WI38 (cell line): ENCODE results near the gene KRTAP10-2.

Experiments
- H3K4me3 ChIP-seq: 2 replicates; pipeline ENCODE4 v1.5.1; 2011; ENCODE audit warnings: low read depth, mild to moderate bottlenecking, control low read depth, low read length
- TF ChIP-seq, protein P1 (sequence below): IDR thresholded peaks from 2 replicates; pipeline ENCODE4 v1.5.1; 2012; ENCODE audit warnings: low read depth, mild to moderate bottlenecking, control low read depth, low read length

KRTAP10-2 gene

GRCh38 chr21:44514746-44515358 is 36.5 kb downstream of the KRTAP10-2 start:
- TF ChIP-seq, protein P1, sequence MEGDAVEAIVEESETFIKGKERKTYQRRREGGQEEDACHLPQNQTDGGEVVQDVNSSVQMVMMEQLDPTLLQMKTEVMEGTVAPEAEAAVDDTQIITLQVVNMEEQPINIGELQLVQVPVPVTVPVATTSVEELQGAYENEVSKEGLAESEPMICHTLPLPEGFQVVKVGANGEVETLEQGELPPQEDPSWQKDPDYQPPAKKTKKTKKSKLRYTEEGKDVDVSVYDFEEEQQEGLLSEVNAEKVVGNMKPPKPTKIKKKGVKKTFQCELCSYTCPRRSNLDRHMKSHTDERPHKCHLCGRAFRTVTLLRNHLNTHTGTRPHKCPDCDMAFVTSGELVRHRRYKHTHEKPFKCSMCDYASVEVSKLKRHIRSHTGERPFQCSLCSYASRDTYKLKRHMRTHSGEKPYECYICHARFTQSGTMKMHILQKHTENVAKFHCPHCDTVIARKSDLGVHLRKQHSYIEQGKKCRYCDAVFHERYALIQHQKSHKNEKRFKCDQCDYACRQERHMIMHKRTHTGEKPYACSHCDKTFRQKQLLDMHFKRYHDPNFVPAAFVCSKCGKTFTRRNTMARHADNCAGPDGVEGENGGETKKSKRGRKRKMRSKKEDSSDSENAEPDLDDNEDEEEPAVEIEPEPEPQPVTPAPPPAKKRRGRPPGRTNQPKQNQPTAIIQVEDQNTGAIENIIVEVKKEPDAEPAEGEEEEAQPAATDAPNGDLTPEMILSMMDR, result no peak

GRCh38 chr21:44514218-44514520 is 37.1 kb downstream of the KRTAP10-2 start:
- TF ChIP-seq, protein P1, result no peak
- no peak overlapping the region for H3K4me3 ChIP-seq

More at GRCh38 chr21:44514746-44515358, 36.5 kb downstream of the KRTAP10-2 start:
- no peak overlapping the region for H3K4me3 ChIP-seq

GRCh38 chr21:44513389-44514217 is 37.7 kb downstream of the KRTAP10-2 start:
- TF ChIP-seq, protein P1, result no peak
- no peak overlapping the region for H3K4me3 ChIP-seq

DNA sequence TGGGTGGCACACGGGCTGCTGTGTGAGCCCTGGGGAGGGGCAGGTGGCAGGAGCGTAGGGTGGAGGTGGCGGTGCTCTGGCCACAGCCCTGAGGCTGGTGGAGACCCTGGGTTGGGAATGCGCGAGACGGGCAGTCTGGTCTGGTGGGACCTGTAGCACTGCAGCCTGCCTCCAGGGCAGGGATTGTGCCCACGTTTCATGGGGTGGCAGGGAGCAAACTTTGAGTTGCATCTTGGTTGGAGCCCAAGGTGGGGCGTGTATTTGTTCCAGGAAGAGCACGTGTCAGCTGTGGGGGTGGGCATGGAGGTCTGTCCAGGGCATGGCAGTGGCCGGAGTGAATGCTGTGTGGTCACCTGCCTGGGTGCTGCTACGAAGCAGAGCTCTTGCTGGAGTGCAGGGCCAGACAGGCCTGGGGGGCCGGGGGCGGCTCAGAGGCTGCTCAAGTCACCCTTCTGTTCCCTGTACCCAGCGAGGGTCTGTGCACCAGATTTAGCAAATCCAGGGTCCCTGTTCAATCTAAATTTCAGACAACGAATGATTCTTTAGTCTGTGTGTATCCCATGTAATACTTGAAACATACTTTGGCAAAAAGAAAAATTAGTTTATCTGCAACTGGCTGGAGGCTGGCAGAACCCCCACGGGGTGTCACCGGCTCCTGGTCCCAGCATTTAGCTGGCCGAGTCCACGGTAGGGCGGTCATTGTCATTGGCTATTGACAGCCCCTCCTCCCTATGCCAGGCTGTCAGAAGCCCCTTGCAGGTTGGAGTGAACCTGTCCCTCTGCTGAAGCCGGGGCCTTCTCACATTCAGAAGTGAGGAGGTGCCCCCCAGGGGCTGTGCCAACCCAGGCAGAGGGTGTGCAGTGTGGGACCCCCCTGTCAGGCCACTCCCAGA is 38.6 kb downstream of the KRTAP10-2 start:
- TF ChIP-seq, protein P1, result no peak
- no peak overlapping the region for H3K4me3 ChIP-seq

DNA sequence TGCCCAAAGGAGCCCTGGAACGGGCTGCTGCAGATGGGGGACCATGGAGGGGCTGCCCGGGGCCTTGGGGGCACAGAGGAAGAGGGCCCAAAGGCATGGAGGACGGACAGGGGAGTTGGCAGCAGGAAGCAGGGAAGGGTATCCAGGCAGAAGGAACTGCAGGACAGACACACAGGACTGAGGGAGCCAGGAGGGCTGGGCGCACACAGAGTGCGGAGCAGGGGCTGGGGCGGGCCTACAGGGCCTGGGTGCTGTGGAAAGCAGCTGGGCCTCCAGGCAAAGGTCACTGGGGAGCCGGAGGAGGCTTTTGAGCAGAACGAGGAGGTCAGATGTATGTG is 39.4 kb downstream of the KRTAP10-2 start:
- H3K4me3 ChIP-seq, result no peak overlapping the region
- TF ChIP-seq, protein P1, result no peak

DNA sequence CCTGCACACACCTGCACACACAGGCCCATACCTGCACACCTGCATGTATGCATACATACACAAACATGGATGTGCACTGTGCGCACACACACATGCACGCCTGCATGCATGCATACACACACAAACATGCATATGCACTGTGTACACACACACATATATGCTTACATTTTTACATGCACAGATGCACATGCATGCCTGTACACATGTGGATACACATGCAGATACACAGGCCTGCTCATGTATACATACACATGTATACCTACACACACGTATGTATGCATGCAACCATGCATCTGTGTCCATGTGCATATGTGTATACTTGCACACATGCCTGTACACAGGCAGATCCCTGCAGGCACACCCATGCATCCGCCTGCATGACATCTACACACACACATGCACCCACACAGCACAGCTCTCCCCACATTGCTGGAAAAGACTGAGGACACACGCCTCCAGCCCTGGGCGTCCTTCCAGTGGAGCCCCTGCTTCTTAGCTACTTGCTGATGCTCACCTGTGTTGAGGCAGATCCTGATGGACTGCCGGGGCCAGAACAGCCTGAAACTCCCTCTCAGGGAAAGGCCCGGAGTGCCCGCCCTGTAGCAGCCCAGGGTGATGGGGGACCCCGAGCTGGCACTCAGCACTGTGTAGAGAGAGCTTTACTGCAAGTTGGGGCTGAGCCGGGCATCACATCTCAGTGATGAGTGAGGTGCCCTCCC is 39.9 kb downstream of the KRTAP10-2 start:
- no peak overlapping the region for H3K4me3 ChIP-seq
- TF ChIP-seq, protein P1, result no peak
